Gastroesophageal sphincter (tissue), 4 donors: ENCODE measurements around the gene CYRIA. TPM values are rescaled to one million over a fixed set of nuclear protein-coding genes. Genes with fewer than 3 reads are reported as not detected.
A peak's percentile ranks its signal among the peaks of the same experiment; 100 is the strongest.

Experiments used
- ATAC-seq: fragments of 150-250 bp; one replicate; pipeline ENCODE4 v1.9.1; 2016; ENCODE audit warnings: mild to moderate bottlenecking, moderate library complexity
- H3K27ac ChIP-seq, 4 donors: fragments of 200-600 bp; sonication (generic) in 3 of 4; 1 replicate in 3 of 4; 2 replicates in 1 of 4; pipeline ENCODE4 v1.5.1; 2016 to 2019
- H3K27me3 ChIP-seq: fragments of 200-600 bp; sonication (generic); one replicate; pipeline ENCODE4 v1.5.1; 2019
- H3K36me3 ChIP-seq, 2 donors: fragments of 200-600 bp; sonication (generic); one replicate each; pipeline ENCODE4 v1.5.1; 2019; ENCODE audit warnings: control low read depth in 1 of 2
- H3K4me1 ChIP-seq, 3 donors: fragments of 200-600 bp; sonication (generic); 1 replicate in 2 of 3; 2 replicates in 1 of 3; pipeline ENCODE4 v1.5.1; 2016 to 2019; ENCODE audit warnings: control low read depth in 2 of 3
- H3K4me3 ChIP-seq, 2 donors: fragments of 200-600 bp; sonication (generic); one replicate each; pipeline ENCODE4 v1.5.1; 2019; ENCODE audit warnings: mild to moderate bottlenecking in 1 of 2, moderate library complexity in 1 of 2
- H3K9me3 ChIP-seq, 3 donors: fragments of 200-600 bp; sonication (generic); one replicate each; pipeline ENCODE4 v1.5.1; 2017 to 2019; ENCODE audit warnings: control low read depth in 2 of 3
- EP300 ChIP-seq: sonication (generic); formaldehyde crosslinking; IDR thresholded peaks from one replicate; pipeline ENCODE4 v1.6.1; 2017; ENCODE audit warnings: antibody characterized with exemption, mild to moderate bottlenecking
- POLR2A ChIP-seq, 2 donors: fragments of 450-650 bp; IDR thresholded peaks; one replicate each; pipeline ENCODE4 v1.6.1; 2017; ENCODE audit warnings: antibody characterized with exemption in 2 of 2, mild to moderate bottlenecking in 2 of 2, moderate library complexity in 1 of 2
- POLR2AphosphoS5 ChIP-seq: sonication (generic); formaldehyde crosslinking; IDR thresholded peaks from one replicate; pipeline ENCODE4 v1.6.1; 2017; ENCODE audit warnings: antibody characterized with exemption
- WGBS, 2 donors: methylation state at CpG; one replicate each; pipeline ENCODE4 v1.1.5; 2018; ENCODE audit warnings: low coverage in 1 of 2; 5-methylcytosine and 5-hydroxymethylcytosine counted together
- total RNA-seq, 4 donors: library from RNA; depleted of rRNA; stranded (reverse); fragments of >200 nt; gene quantifications; one replicate each; pipeline ENCODE4 v1.1.0, GENCODE V29; 2016
- TF ChIP-seq, protein P1 (sequence below), 4 experiments: fragments of 200-600 bp in 2 of 4; fragments of 450-650 bp in 2 of 4; sonication (generic) in 1 of 4; IDR thresholded peaks; one replicate each; pipeline ENCODE4 v1.5.1; 2017 to 2019; ENCODE audit warnings: antibody characterized with exemption in 4 of 4, mild to moderate bottlenecking in 2 of 4, moderate library complexity in 2 of 4

The CYRIA gene
- total RNA-seq, 4 donors from 2014 or later, result 9.3 to 20.7 (median 13.4) TPM

DNA sequence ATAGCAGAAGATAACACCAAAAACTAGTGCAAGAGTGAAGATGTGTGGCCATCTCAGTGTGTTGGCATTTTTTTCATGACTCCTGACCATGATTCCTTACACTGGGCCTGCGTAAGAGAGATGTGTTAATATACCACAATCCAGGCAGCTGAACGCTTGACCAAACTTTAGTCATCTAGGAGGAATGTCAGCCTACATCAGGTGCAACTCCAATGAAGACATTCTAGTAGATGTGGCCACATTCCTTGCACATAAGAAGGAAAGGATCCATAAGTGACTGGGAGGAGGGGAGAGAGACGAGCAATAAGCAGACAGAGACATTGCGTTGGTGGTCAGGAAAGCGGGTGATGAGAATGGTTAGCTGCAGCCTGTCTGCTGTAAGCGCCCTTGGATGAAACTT lies 42.6 kb downstream of the CYRIA start:
- no peak for TF ChIP-seq EP300
- TF ChIP-seq, protein P1, sequence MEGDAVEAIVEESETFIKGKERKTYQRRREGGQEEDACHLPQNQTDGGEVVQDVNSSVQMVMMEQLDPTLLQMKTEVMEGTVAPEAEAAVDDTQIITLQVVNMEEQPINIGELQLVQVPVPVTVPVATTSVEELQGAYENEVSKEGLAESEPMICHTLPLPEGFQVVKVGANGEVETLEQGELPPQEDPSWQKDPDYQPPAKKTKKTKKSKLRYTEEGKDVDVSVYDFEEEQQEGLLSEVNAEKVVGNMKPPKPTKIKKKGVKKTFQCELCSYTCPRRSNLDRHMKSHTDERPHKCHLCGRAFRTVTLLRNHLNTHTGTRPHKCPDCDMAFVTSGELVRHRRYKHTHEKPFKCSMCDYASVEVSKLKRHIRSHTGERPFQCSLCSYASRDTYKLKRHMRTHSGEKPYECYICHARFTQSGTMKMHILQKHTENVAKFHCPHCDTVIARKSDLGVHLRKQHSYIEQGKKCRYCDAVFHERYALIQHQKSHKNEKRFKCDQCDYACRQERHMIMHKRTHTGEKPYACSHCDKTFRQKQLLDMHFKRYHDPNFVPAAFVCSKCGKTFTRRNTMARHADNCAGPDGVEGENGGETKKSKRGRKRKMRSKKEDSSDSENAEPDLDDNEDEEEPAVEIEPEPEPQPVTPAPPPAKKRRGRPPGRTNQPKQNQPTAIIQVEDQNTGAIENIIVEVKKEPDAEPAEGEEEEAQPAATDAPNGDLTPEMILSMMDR (IDR thresholded peaks at IDR 0.05), result no peak
- no peak for TF ChIP-seq POLR2AphosphoS5
- no peak for TF ChIP-seq POLR2A (IDR thresholded peaks at IDR 0.05)
- peaks cover 0 to 46% (median 19%) of the 10 kb centered on the region in 3 donors for H3K4me1 ChIP-seq
- peak overlapping the region in 1 of 4 donors; percentile 9 for H3K27ac ChIP-seq
- H3K27me3 ChIP-seq, result no peaks in the 10 kb centered on the region
- H3K36me3 ChIP-seq, result peaks cover 0 to 54% of the 10 kb centered on the region in 2 donors
- WGBS, 2 donors, result 97% methylated on average over 6 of the region's 6 CpGs
- no peak for ATAC-seq
- H3K9me3 ChIP-seq, result no peaks in the 10 kb centered on the region
- no peak overlapping the region for H3K4me3 ChIP-seq

DNA sequence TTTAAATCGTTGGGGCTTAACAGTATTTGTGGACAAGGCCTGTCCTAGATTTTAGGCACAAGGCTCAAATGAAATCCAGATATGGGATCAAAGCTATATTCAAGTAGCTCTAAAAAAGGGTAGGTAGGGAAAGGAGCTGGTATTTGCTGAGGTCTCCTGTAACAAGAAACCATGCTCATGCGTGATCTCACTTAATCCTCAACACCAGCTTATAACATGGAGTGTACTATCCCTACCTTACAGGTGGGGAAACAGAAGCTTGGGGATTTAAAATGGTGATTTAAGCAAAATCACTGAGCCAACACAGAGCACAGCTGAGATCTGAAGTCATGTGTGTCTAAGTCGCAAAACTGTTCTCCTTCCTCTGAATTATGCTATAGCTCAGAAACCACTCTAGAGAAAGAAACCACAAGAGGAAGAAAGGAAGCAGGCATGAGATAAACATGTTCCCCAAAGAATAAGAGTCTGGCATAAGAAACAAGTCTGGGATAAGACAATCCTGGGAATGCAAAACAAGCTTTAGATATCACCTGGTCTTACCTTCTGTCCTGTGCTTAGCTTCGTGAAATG lies 43.1 kb downstream of the CYRIA start:
- no peak for ATAC-seq
- Histone ChIP-seq H3K27ac (peak overlapping the region in 1 of 4 donors; percentile 24), H3K9me3 (no peaks in the 10 kb centered on the region), H3K4me1 (peaks cover 0 to 47% (median 15%) of the 10 kb centered on the region in 3 donors), H3K4me3 (no peak overlapping the region), H3K36me3 (peaks cover 0 to 54% of the 10 kb centered on the region in 2 donors), H3K27me3 (no peaks in the 10 kb centered on the region)
- TF ChIP-seq POLR2AphosphoS5 (no peak), POLR2A (IDR thresholded peaks at IDR 0.05) (no peak), EP300 (no peak)
- TF ChIP-seq, protein P1 (IDR thresholded peaks at IDR 0.05), result no peak
- 83 to 93% methylated on average over 4 of the region's 4 CpGs for whole genome bisulfite sequencing, 2 donors

DNA sequence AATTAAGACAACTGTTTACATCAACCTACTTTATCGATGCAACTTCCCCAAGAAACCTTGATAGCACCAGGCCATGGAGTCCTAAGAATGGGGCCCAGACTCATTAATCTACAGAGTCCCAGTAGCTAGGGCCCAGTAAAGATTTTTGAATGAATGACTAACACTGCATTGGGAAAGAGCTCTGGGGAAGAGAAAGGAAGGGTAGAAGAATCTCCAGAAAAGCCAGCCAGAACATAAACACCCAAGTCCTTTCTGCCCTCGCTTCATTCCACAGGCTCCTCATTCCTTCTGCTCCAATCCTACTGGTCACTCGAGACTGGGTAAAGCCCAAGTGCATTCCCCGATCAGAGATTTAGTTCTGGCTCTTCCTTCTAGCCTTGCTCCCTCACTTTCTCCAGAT lies 44.3 kb downstream of the CYRIA start:
- Histone ChIP-seq H3K4me1 (peaks cover 0 to 47% (median 8%) of the 10 kb centered on the region in 3 donors), H3K27me3 (no peaks in the 10 kb centered on the region), H3K27ac (no peak overlapping the region), H3K4me3 (no peak overlapping the region), H3K9me3 (no peaks in the 10 kb centered on the region), H3K36me3 (peaks cover 0 to 54% of the 10 kb centered on the region in 2 donors)
- WGBS, 2 donors, result 74 to 93% methylated on average over 4 of the region's 4 CpGs
- ATAC-seq, result no peak
- TF ChIP-seq, protein P1 (IDR thresholded peaks at IDR 0.05), result no peak
- no peak for TF ChIP-seq EP300
- TF ChIP-seq POLR2AphosphoS5, result no peak
- TF ChIP-seq POLR2A (IDR thresholded peaks at IDR 0.05), result no peak

DNA sequence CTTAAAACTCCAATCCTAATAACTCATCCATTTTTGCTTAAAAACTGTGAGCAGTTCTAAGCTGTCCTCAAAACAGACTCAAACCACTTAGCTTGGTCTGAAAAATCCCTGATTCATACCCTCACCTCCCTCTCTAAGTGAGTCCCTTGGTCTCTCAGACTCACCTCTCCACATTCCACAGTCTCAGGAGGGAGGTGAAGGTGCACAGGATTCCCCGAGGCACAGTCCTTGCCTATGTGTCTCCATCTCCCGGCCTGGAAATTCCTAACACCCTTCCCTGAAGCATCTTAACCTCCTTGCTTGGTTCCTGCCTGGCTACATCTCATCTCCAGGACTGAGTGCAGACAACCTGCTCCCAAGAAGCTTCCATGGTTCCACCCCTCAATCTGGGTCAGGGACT lies 45.0 kb downstream of the CYRIA start:
- Histone ChIP-seq H3K27me3 (no peaks in the 10 kb centered on the region), H3K27ac (no peak overlapping the region), H3K4me1 (peaks cover 0 to 42% (median 6%) of the 10 kb centered on the region in 3 donors), H3K36me3 (peaks cover 0 to 61% of the 10 kb centered on the region in 2 donors), H3K9me3 (no peaks in the 10 kb centered on the region), H3K4me3 (no peak overlapping the region)
- WGBS, 2 donors, result 96% methylated on average over 2 of the region's 2 CpGs; no CpG with 5 or more reads in 1 of the 2 donors
- no peak for TF ChIP-seq EP300
- TF ChIP-seq, protein P1 (IDR thresholded peaks at IDR 0.05), result no peak
- no peak for TF ChIP-seq POLR2A (IDR thresholded peaks at IDR 0.05)
- TF ChIP-seq POLR2AphosphoS5, result no peak
- ATAC-seq, result no peak

DNA sequence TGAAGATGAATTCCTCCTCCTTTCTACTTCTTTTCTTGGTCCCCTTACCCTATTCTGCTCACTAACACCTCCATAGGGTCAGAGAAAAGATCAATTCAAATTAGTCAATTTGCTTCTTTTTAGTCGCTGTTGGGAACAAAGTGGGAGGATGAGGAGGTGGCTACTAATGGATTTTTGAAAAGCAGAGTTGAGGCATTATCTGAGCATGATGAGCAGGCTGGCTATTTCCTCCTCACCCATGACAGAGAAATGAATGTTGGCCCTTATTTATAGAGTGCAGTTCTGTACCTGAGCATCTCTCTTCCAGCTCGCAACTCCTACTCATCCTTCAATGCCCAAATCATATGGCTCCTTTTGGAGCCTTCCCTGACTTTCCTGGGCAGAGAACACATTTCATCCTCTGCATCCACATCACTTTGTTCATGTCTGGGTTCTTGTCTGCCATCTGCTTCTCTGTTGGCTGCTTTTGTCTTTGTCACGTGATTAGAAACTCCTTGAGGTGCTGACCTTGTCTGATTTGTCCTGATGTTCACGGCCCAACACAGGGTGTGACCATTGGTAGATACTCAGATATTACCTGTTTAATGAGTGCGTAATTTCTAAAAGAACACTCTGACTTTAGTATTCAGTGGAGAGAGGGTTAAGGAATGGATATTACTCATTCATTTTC lies 45.9 kb downstream of the CYRIA start:
- 92 to 94% methylated on average over 4 to 5 of the region's 5 CpGs for WGBS, 2 donors
- Histone ChIP-seq H3K27me3 (no peaks in the 10 kb centered on the region), H3K4me1 (peaks cover 0 to 37% (median 1%) of the 10 kb centered on the region in 3 donors), H3K9me3 (no peaks in the 10 kb centered on the region), H3K4me3 (no peak overlapping the region), H3K36me3 (peaks cover 0 to 62% of the 10 kb centered on the region in 2 donors), H3K27ac (no peak overlapping the region)
- TF ChIP-seq, protein P1 (IDR thresholded peaks at IDR 0.05), result no peak
- no peak for TF ChIP-seq POLR2AphosphoS5
- no peak for TF ChIP-seq POLR2A (IDR thresholded peaks at IDR 0.05)
- TF ChIP-seq EP300, result no peak
- no peak for ATAC-seq
